ENCODE measurements around the gene ECEL1.

Gene ECEL1

DNA sequence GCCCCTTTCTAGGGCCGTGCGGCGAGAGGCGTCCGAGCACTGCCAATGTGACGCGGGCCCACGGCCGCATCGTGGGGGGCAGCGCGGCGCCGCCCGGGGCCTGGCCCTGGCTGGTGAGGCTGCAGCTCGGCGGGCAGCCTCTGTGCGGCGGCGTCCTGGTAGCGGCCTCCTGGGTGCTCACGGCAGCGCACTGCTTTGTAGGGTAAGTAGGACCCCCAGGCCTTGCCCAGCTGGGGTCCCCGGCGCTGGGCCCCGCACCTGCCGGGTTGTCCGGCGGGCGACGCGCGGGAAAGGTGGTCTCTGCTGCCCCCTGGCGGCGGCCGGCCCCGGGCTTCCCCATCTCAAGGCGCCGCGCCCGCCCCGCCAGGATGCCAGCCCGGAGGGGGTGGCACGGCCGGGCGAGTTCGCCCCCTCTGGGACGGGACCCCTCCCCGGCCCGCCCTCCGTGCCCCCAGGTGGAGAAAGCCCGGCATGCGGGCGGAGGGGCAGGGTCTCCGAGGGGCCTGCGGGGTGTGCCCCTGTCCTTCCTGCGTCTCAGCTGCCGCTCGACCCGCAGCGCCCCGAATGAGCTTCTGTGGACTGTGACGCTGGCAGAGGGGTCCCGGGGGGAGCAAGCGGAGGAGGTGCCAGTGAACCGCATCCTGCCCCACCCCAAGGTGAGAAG is 34.5 kb upstream of the ECEL1 start:
- no peak overlapping the region for H3K4me3 ChIP-seq (replicated peaks; ENCODE audit: low read depth, low read length)
- peak; percentile 23 for DNase-seq (ENCODE audit: low read depth)
- TF ChIP-seq, protein P1, sequence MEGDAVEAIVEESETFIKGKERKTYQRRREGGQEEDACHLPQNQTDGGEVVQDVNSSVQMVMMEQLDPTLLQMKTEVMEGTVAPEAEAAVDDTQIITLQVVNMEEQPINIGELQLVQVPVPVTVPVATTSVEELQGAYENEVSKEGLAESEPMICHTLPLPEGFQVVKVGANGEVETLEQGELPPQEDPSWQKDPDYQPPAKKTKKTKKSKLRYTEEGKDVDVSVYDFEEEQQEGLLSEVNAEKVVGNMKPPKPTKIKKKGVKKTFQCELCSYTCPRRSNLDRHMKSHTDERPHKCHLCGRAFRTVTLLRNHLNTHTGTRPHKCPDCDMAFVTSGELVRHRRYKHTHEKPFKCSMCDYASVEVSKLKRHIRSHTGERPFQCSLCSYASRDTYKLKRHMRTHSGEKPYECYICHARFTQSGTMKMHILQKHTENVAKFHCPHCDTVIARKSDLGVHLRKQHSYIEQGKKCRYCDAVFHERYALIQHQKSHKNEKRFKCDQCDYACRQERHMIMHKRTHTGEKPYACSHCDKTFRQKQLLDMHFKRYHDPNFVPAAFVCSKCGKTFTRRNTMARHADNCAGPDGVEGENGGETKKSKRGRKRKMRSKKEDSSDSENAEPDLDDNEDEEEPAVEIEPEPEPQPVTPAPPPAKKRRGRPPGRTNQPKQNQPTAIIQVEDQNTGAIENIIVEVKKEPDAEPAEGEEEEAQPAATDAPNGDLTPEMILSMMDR (IDR thresholded peaks at IDR 0.05; ENCODE audit: low read length, missing control alignments), result peak; percentile 18

DNA sequence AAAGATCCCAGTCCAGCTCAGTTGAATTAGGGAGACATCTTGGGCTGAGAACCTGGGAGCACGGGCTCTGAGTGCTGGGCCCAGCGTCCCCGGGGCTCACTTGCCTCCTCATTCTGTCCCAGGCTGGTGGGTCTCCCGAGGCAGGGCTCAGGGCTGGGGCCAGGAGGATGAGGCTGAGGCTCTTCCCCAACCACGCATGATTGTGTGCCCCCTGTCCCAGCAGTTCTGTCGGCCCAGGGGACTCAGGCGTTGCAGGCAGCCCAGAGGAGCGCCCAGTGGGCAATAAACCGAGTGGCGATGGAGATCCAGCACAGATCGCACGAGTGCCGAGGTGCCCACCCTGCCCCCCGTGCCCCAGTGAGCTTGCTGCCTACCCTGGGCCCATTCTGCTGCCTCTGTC is 33.5 kb upstream of the ECEL1 start:
- no peak for DNase-seq (ENCODE audit: low read depth)
- no peak overlapping the region for H3K4me3 ChIP-seq (replicated peaks; ENCODE audit: low read depth, low read length)
- TF ChIP-seq, protein P1 (IDR thresholded peaks at IDR 0.05; ENCODE audit: low read length, missing control alignments), result no peak

DNA sequence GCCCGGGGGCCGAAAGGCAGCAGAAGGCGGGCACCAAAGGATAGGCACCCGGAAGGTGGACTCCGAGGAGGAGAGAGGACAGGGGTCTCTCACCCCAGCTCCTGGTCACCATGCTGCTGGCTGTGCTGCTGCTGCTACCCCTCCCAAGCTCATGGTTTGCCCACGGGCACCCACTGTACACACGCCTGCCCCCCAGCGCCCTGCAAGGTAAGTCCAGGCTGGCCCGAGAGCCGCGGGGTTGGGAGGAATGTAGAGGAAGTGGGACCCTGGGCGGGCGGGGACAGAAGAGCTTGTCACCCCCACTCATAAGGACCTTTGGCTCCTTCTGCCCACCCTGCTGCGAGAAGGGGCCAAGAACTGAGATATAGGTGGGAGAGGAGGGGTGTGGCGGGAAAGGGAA is 32.9 kb upstream of the ECEL1 start:
- DNase-seq (ENCODE audit: low read depth), result no peak
- H3K4me3 ChIP-seq (replicated peaks; ENCODE audit: low read depth, low read length), result no peak overlapping the region
- TF ChIP-seq, protein P1 (IDR thresholded peaks at IDR 0.05; ENCODE audit: low read length, missing control alignments), result no peak

DNA sequence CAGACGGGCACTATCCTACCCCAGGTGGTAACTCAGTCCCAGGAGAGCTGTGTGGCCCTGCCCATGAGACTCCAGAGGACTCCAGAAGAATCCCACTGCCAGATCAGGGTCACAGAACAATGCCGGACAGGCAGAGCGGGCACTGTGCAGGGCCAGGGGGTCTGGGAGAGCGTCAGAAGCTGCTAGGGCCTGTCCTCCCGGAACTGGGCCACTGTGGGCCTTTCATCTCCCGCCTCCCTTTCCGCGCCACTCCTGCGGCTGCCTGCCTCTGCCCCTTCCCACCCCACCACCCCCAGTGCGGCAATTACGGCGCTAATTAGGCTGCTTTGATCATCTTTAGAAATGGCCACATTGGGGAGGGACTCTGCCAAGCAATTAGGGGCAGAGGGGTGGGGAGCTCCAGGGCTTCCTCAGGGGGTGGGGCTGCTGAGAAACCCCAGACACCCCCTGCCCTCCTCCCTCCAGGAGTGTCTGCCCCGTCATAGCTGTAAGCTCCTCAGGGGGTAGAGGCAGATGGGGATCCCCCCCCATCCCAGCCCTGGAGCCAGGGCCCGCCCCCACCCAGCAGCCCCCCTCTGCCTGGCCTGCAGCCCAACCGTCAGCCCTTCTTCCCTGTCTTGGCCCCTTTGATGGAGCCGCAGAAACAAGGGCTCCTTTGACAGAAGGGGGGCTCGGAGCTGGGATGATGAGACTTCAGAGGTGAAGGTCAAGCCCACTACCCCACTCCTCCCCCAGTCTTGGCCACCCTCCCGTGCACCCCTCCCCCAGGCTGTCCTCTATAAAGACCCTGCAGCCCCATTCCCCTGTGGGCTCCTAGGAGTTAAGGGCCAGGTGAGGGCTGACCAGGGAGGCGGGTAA is 32.2 kb upstream of the ECEL1 start, which contains the start of gene PRSS56:
Gene PRSS56 (plus strand): TSS at position 808 of the 858 bp plus-strand sequence. CDS start 211 bp downstream, outside the sequence.
- H3K4me3 ChIP-seq (replicated peaks; ENCODE audit: low read depth, low read length), result no peak within 1 kb of the TSS
- TF ChIP-seq, protein P1 (IDR thresholded peaks at IDR 0.05; ENCODE audit: low read length, missing control alignments), result no peak
- DNase-seq (ENCODE audit: low read depth), result no peak

DNA sequence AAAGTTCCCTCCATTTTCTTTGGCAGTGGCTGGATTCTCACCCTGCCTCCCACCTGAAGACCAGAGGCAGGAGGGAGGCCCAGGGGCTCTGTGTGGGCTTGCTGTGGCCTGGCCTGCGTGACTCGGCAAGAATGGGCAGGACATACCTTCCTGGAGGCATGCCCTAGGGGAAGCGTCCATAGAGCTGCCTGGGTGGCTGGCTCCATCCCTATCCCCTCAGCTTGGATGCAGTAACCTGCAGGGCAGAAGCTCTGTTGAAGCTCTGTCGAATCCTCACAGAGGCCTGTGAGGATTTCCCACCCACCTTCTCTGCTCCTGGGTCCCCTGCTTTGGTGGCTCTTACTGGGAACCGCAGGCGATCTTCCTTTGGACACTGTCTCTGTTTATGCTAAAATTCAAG is 31.2 kb upstream of the ECEL1 start:
- no peak for DNase-seq (ENCODE audit: low read depth)
- TF ChIP-seq, protein P1 (IDR thresholded peaks at IDR 0.05; ENCODE audit: low read length, missing control alignments), result no peak
- H3K4me3 ChIP-seq (replicated peaks; ENCODE audit: low read depth, low read length), result no peak overlapping the region

DNA sequence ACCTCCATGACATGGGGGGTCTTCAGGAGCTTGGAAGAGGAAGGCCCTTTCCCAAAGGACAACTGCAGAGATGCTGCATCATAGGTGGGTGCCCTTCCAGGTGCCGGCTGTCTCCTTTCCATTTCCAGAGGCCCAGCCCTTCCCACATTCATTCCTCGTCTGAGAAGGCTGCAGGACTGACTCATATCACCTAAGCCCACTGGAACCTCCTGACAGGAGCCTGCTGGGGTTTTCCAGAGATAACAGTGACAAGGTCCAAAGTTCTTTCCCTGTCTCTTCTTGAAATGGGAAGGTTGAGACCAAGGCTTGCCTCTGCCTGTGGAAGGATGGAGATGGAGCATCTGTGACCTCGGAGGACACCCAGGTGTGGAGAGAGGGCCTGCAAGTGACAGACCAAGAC is 28.9 kb upstream of the ECEL1 start:
- no peak for DNase-seq (ENCODE audit: low read depth)
- TF ChIP-seq, protein P1 (IDR thresholded peaks at IDR 0.05; ENCODE audit: low read length, missing control alignments), result no peak

More for the DNA sequence above, 28.9 kb upstream of the ECEL1 start:
- no peak overlapping the region for H3K4me3 ChIP-seq (replicated peaks; ENCODE audit: low read depth, low read length)
